SK-N-SH treated with all-trans-retinoic acid at 6 μM for 48 hours (cell line): Measurements from ENCODE around the gene AMDHD2.

Experiments used
- ATAC-seq: fragments of 200-7000 bp; cut with Tn5 transposase; 3 replicates; pipeline ENCODE4 v1.9.1; 2020; ENCODE audit warnings: mild to moderate bottlenecking, moderate library complexity
- BACH2 ChIP-seq: fragments of 250-450 bp; sonication (Bioruptor Pico); IDR thresholded peaks from 2 replicates; pipeline ENCODE4 v1.9.0; 2021; ENCODE audit warnings: mild to moderate bottlenecking, borderline replicate concordance
- CSDC2 ChIP-seq: fragments of 250-450 bp; sonication (Bioruptor Pico); IDR thresholded peaks from 2 replicates; pipeline ENCODE4 v1.5.0; 2020; ENCODE audit warnings: mild to moderate bottlenecking, moderate library complexity
- ESRRG ChIP-seq: fragments of 250-450 bp; sonication (Bioruptor Pico); IDR thresholded peaks from 2 replicates; pipeline ENCODE4 v1.6.1; 2021; ENCODE audit warnings: mild to moderate bottlenecking
- GLIS3 ChIP-seq: fragments of 250-450 bp; sonication (Bioruptor Pico); IDR thresholded peaks from 2 replicates; pipeline ENCODE4 v1.5.0; 2020; ENCODE audit warnings: mild to moderate bottlenecking, moderate library complexity
- ISL1 ChIP-seq: fragments of 250-450 bp; sonication (Bioruptor Pico); IDR thresholded peaks from 2 replicates; pipeline ENCODE4 v2.1.2; 2022; ENCODE audit warnings: mild to moderate bottlenecking, moderate library complexity
- OSR1 ChIP-seq: fragments of 250-450 bp; sonication (Bioruptor Pico); IDR thresholded peaks from 2 replicates; pipeline ENCODE4 v1.8.0; 2022; ENCODE audit warnings: moderate library complexity, mild to moderate bottlenecking, inconsistent platforms
- PPARA ChIP-seq: fragments of 250-450 bp; sonication (Bioruptor Pico); IDR thresholded peaks from 2 replicates; pipeline ENCODE4 v1.5.0; 2020; ENCODE audit warnings: mild to moderate bottlenecking, borderline replicate concordance
- RARB ChIP-seq: fragments of 250-450 bp; sonication (Bioruptor Pico); IDR thresholded peaks from 2 replicates; pipeline ENCODE4 v1.8.0; 2021; ENCODE audit warnings: mild to moderate bottlenecking, moderate library complexity
- SNAI2 ChIP-seq: fragments of 250-450 bp; sonication (Bioruptor Pico); IDR thresholded peaks from 2 replicates; pipeline ENCODE4 v1.5.0; 2020; ENCODE audit warnings: mild to moderate bottlenecking, moderate library complexity
- TCF4 ChIP-seq: fragments of 250-450 bp; sonication (Bioruptor Pico); IDR thresholded peaks from 2 replicates; pipeline ENCODE4 v1.8.0; 2021; ENCODE audit warnings: mild to moderate bottlenecking, moderate library complexity, borderline replicate concordance
- TOX ChIP-seq: fragments of 250-450 bp; sonication (Bioruptor Pico); IDR thresholded peaks from 2 replicates; pipeline ENCODE4 v1.8.0; 2021; ENCODE audit warnings: mild to moderate bottlenecking, moderate library complexity, borderline replicate concordance
- ZFP3 ChIP-seq: fragments of 250-450 bp; sonication (Bioruptor Pico); IDR thresholded peaks from 2 replicates; pipeline ENCODE4 v1.5.0; 2020; ENCODE audit warnings: mild to moderate bottlenecking, moderate library complexity
- ZFP30 ChIP-seq: fragments of 450-650 bp; formaldehyde crosslinking; IDR thresholded peaks from 2 replicates; pipeline ENCODE4 v1.5.0; 2022; ENCODE audit warnings: mild to moderate bottlenecking, moderate library complexity
- ZNF565 ChIP-seq: fragments of 450-650 bp; formaldehyde crosslinking; conservative IDR thresholded peaks from 2 replicates; pipeline ENCODE4 v1.5.0; 2020; ENCODE audit warnings: low read depth, mild to moderate bottlenecking, moderate library complexity
- ZNF8 ChIP-seq: fragments of 450-650 bp; formaldehyde crosslinking; IDR thresholded peaks from 2 replicates; pipeline ENCODE4 v1.5.0; 2020; ENCODE audit warnings: mild to moderate bottlenecking, moderate library complexity
- TF ChIP-seq, protein P1 (sequence below): fragments of 250-450 bp; sonication (Bioruptor Pico); IDR thresholded peaks from 2 replicates; pipeline ENCODE4 v1.8.0; 2020; ENCODE audit warnings: mild to moderate bottlenecking, moderate library complexity, borderline replicate concordance
- TF ChIP-seq, protein P2 (sequence below): fragments of 250-450 bp; sonication (Bioruptor Pico); IDR thresholded peaks from 2 replicates; pipeline ENCODE4 v1.5.1; 2021; ENCODE audit warnings: mild to moderate bottlenecking, moderate library complexity
- TF ChIP-seq, protein P3 (sequence below): fragments of 250-450 bp; sonication (Bioruptor Pico); IDR thresholded peaks from 2 replicates; pipeline ENCODE4 v1.5.1; 2020; ENCODE audit warnings: low read depth, mild to moderate bottlenecking, moderate library complexity

AMDHD2 gene

DNA sequence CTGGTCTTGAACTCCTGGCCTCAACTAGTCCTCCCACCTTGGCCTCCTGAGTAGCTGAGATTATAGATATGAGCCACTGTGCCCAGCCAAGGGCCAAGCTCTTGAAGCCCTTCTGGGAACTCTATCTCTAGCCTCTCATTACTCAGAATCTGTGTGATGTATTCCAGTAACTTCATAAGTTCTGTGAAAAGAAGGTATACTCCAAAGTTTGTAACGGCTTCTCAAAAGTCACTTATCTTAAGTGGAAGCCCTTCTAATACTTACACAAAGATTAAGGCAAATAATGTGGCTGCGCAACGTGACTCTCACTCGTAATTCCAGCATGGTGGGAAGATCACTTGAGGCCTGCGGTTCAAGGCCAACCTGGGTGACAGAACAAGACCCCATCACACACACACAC is 25.6 kb upstream of the AMDHD2 start (continued):
- TF ChIP-seq, protein P1, sequence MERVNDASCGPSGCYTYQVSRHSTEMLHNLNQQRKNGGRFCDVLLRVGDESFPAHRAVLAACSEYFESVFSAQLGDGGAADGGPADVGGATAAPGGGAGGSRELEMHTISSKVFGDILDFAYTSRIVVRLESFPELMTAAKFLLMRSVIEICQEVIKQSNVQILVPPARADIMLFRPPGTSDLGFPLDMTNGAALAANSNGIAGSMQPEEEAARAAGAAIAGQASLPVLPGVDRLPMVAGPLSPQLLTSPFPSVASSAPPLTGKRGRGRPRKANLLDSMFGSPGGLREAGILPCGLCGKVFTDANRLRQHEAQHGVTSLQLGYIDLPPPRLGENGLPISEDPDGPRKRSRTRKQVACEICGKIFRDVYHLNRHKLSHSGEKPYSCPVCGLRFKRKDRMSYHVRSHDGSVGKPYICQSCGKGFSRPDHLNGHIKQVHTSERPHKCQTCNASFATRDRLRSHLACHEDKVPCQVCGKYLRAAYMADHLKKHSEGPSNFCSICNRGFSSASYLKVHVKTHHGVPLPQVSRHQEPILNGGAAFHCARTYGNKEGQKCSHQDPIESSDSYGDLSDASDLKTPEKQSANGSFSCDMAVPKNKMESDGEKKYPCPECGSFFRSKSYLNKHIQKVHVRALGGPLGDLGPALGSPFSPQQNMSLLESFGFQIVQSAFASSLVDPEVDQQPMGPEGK = no peak
- TF ChIP-seq, all 23 proteins: peak for 0

DNA sequence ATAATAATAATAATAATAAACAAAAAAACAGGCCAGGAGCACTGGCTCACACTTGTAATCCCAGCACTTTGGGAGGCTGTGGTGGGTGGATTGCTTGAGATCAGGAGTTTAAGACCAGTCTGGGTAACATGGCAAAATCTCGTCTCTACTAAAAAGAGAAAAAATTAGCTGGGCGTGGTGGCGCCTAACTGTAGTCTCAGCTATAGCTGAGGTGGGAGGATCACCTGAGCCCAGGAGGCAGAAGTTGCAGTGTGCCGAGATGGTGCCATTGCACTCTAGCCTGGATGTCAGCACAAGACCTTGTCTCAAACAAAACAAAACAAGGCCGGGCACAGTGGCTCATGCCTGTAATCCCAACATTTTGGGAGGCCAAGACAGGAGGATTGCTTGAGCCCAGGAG is 25.1 kb upstream of the AMDHD2 start:
- no peak for TF ChIP-seq RARB (CRISPR knock-in tag)
- no peak for TF ChIP-seq ISL1
- TF ChIP-seq, all 23 proteins: peak for 0
- no peak for ATAC-seq

DNA sequence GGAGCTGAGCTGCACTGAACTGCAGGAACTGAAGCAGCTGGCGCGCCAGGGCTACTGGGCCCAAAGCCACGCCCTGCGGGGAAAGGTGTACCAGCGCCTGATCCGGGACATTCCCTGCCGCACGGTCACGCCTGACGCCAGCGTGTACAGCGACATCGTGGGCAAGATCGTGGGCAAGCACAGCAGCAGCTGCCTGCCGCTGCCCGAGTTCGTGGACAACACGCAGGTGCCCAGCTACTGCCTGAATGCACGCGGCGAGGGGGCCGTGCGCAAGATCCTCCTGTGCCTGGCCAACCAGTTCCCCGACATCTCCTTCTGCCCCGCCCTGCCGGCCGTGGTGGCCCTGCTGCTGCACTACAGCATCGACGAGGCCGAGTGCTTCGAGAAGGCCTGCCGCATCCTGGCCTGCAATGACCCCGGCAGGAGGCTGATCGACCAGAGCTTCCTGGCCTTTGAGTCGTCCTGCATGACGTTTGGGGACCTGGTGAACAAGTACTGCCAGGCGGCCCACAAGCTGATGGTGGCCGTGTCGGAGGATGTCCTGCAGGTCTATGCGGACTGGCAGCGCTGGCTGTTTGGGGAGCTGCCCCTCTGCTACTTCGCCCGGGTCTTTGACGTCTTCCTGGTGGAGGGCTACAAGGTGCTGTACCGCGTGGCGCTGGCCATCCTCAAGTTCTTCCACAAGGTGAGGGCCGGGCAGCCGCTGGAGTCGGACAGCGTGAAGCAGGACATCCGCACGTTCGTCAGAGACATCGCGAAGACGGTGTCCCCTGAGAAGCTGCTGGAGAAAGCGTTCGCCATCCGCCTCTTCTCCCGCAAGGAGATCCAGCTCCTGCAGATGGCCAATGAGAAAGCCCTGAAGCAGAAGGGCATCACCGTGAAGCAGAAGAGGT is 23.7 kb upstream of the AMDHD2 start:
- TF ChIP-seq ZFP30 (CRISPR knock-in tag) = no peak
- no peak for TF ChIP-seq PPARA (CRISPR knock-in tag)
- TF ChIP-seq, protein P2, sequence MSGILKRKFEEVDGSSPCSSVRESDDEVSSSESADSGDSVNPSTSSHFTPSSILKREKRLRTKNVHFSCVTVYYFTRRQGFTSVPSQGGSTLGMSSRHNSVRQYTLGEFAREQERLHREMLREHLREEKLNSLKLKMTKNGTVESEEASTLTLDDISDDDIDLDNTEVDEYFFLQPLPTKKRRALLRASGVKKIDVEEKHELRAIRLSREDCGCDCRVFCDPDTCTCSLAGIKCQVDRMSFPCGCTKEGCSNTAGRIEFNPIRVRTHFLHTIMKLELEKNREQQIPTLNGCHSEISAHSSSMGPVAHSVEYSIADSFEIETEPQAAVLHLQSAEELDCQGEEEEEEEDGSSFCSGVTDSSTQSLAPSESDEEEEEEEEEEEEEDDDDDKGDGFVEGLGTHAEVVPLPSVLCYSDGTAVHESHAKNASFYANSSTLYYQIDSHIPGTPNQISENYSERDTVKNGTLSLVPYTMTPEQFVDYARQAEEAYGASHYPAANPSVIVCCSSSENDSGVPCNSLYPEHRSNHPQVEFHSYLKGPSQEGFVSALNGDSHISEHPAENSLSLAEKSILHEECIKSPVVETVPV (CRISPR knock-in tag) = no peak
- no peak for TF ChIP-seq ZFP3
- no peak for TF ChIP-seq TOX (CRISPR knock-in tag)
- TF ChIP-seq GLIS3 (CRISPR knock-in tag) = no peak
- TF ChIP-seq, all 23 proteins: peak for 0
- no peak for ATAC-seq

DNA sequence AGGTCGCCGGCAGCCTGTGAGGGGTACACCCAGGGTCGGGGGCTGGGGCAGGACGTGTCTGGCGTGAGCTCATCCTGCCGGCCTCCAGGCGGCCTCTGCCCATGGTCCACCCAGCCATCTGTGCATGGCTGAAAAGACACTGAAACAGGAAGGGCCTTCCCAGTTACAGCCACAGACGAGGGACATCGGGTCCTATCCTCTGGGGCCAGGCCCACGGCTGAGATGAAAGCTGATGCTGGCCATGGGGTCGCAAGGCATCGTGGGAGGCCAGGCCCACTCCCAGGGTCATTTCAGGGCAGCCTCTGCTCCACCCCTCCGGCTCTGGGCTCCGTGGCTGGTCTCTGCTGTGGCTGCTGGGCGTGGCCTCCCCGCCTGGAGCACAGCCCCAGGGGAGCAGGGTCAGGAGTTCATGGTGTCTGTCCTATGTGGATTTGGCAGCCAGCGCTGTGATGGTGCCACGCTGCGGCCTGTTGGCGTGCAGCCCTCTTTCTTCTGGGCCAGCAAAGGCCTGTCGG is 23.0 kb upstream of the AMDHD2 start:
- ATAC-seq = no peak
- TF ChIP-seq RARB (CRISPR knock-in tag) (no peak), SNAI2 (0 out of 2 replicates have a peak, but pooled peaks have one; percentile 27)

DNA sequence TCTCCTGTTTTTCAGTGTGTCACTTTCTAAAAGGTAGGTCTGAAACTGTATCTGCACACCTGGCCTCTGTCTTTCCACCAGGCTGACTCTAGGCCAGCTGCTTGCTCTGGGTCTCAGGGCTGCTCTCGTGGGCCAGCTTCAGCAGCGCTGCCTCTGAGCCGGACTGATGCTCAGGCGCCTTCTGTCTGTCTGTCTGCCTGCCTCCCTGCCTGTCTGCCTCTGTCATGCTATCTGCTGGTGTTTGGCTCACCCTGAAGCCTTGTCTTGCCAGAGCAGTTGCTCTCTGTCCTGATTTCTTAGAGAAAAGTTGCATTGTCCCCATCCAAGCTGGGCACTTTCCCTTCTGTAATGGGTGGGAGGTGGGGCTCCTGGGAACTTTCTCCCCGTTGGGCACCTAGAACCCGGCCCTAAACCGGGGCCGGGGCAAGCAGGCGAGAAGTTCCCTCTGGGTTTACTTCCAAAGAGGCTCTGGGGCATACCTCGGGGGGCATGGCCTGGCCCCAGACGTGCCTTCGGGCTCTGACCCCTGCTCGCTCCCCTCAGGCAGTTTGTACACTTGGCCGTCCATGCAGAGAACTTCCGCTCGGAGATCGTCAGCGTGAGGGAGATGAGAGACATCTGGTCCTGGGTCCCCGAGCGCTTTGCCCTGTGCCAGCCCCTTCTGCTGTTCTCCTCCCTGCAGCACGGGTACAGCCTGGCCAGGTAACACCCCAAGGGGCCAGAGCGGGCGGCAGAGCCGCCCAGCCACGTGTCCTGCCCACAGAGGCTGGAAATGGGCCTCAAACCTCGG is 22.3 kb upstream of the AMDHD2 start:
- no peak for ATAC-seq
- no peak for TF ChIP-seq PPARA (CRISPR knock-in tag)
- no peak for TF ChIP-seq TCF4 (CRISPR knock-in tag)
- no peak for TF ChIP-seq GLIS3 (CRISPR knock-in tag)
- no peak for TF ChIP-seq CSDC2 (CRISPR knock-in tag)
- no peak for TF ChIP-seq ESRRG (CRISPR knock-in tag)
- TF ChIP-seq ZNF565 (CRISPR knock-in tag) = no peak
- no peak for TF ChIP-seq OSR1
- no peak for TF ChIP-seq RARB (CRISPR knock-in tag)
- TF ChIP-seq, protein P3, sequence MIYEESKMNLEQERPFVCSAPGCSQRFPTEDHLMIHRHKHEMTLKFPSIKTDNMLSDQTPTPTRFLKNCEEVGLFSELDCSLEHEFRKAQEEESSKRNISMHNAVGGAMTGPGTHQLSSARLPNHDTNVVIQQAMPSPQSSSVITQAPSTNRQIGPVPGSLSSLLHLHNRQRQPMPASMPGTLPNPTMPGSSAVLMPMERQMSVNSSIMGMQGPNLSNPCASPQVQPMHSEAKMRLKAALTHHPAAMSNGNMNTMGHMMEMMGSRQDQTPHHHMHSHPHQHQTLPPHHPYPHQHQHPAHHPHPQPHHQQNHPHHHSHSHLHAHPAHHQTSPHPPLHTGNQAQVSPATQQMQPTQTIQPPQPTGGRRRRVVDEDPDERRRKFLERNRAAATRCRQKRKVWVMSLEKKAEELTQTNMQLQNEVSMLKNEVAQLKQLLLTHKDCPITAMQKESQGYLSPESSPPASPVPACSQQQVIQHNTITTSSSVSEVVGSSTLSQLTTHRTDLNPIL (CRISPR knock-in tag) = no peak
- no peak for TF ChIP-seq ZNF8 (CRISPR knock-in tag)
- TF ChIP-seq, protein P2 (CRISPR knock-in tag) = no peak
- no peak for TF ChIP-seq TOX (CRISPR knock-in tag)
- no peak for TF ChIP-seq ZFP30 (CRISPR knock-in tag)
- TF ChIP-seq ZFP3 = no peak
- TF ChIP-seq BACH2 = no peak
- TF ChIP-seq, all 23 proteins: peak for 0
